IMR-90 (cell line): Measurements from ENCODE around the gene NFATC1. TPM values are rescaled to one million over a fixed set of nuclear protein-coding genes. Genes with fewer than 3 reads are reported as not detected.

Experiments used
- ATAC-seq: fragments of 200-7000 bp; cut with Tn5 transposase; 2 replicates; pipeline ENCODE4 v1.9.1; 2020; ENCODE audit warnings: low read depth, mild to moderate bottlenecking, moderate library complexity
- BruUV-seq: library from RNA; stranded (reverse); fragments of 400-500 nt; replicated peaks from 2 replicates; lab custom pipeline; 2021; lab: Mats Ljungman, UMichigan
- CTCF ChIA-PET: fragments of 300-600 bp; formaldehyde crosslinking; extraction: SDS; loops from one replicate; lab custom pipeline; 2021; ENCODE audit warnings: antibody characterized with exemption; lab: Yijun Ruan, JAX
- POLR2A ChIA-PET: fragments of 300-600 bp; sonication (Branson Sonifier 250); formaldehyde crosslinking; loops from one replicate; lab custom pipeline; 2022; ENCODE audit warnings: antibody characterized with exemption; ENCODE audit not compliant: unreplicated experiment; lab: Charles Lee
- DNase-seq: peaks from one replicate; pipeline ENCODE4 v3.0.0; 2013
- H2AFZ ChIP-seq: replicated peaks from 2 replicates; pipeline ENCODE3; 2013; ENCODE audit warnings: low read length, mild to moderate bottlenecking; ENCODE audit not compliant: poor library complexity
- H2AK5ac ChIP-seq: 2 replicates; pipeline ENCODE4 v1.6.1; 2013; ENCODE audit warnings: low read depth, low read length, inconsistent platforms
- H2AK9ac ChIP-seq: replicated peaks from 2 replicates; pipeline ENCODE3; 2013; ENCODE audit warnings: mild to moderate bottlenecking, low read depth, low read length, moderate library complexity; ENCODE audit not compliant: poor library complexity
- H2BK120ac ChIP-seq: 2 replicates; pipeline ENCODE4 v1.6.1; 2013; ENCODE audit warnings: low read depth, low read length, inconsistent platforms
- H2BK15ac ChIP-seq: 3 replicates; pipeline ENCODE4 v1.6.1; 2013; ENCODE audit warnings: low read depth, low read length, inconsistent platforms
- H2BK20ac ChIP-seq: 2 replicates; pipeline ENCODE4 v1.6.1; 2013; ENCODE audit warnings: low read depth, mild to moderate bottlenecking, inconsistent platforms, low read length, moderate library complexity
- H2BK5ac ChIP-seq: 2 replicates; pipeline ENCODE4 v1.6.1; 2013; ENCODE audit warnings: mild to moderate bottlenecking, low read depth, low read length, inconsistent platforms; ENCODE audit not compliant: poor library complexity, severe bottlenecking
- H3K14ac ChIP-seq: replicated peaks from 2 replicates; pipeline ENCODE4 v1.6.1; 2013; ENCODE audit warnings: low read depth, low read length, inconsistent platforms
- H3K18ac ChIP-seq: 2 replicates; pipeline ENCODE4 v1.6.1; 2013; ENCODE audit warnings: low read depth, low read length, control low read depth
- H3K23ac ChIP-seq: 2 replicates; pipeline ENCODE4 v1.6.1; 2013; ENCODE audit warnings: low read depth, low read length, inconsistent platforms
- H3K27ac ChIP-seq: 2 replicates; pipeline ENCODE4 v1.5.1; 2013; ENCODE audit warnings: mild to moderate bottlenecking, control low read depth, low read length; ENCODE audit not compliant: insufficient read depth
- H3K27me3 ChIP-seq: 2 replicates; pipeline ENCODE4 v1.6.1; 2013; ENCODE audit warnings: low read length; ENCODE audit not compliant: control insufficient read depth, insufficient read depth
- H3K36me3 ChIP-seq: 2 replicates; pipeline ENCODE4 v1.6.1; 2013; ENCODE audit warnings: low read length, mixed read lengths; ENCODE audit not compliant: control insufficient read depth, insufficient read depth
- H3K4ac ChIP-seq: 2 replicates; pipeline ENCODE4 v1.6.1; 2013; ENCODE audit warnings: low read depth, low read length, inconsistent platforms
- H3K4me1 ChIP-seq: 2 replicates; pipeline ENCODE4 v1.6.1; 2013; ENCODE audit warnings: low read length, mixed read lengths; ENCODE audit not compliant: control insufficient read depth, insufficient read depth
- H3K4me2 ChIP-seq: 2 replicates; pipeline ENCODE4 v1.6.1; 2013; ENCODE audit warnings: low read depth, mild to moderate bottlenecking, control low read depth, low read length, moderate library complexity
- H3K4me3 ChIP-seq: 2 replicates; pipeline ENCODE4 v1.5.1; 2013; ENCODE audit warnings: low read depth, mild to moderate bottlenecking, control low read depth, low read length, moderate library complexity; ENCODE audit not compliant: insufficient read depth
- H3K56ac ChIP-seq: 2 replicates; pipeline ENCODE4 v1.6.1; 2013; ENCODE audit warnings: low read length, inconsistent platforms; ENCODE audit not compliant: insufficient read depth; ENCODE audit errors: extremely low read depth
- H3K79me1 ChIP-seq, 2 experiments: 2 replicates each; pipeline ENCODE4 v1.6.1; 2013; ENCODE audit warnings: low read length in 2 of 2, inconsistent platforms in 1 of 2, low read depth in 1 of 2
- H3K9ac ChIP-seq: 2 replicates; pipeline ENCODE4 v1.6.1; 2013; ENCODE audit warnings: low read depth, low read length, control low read depth
- H3K9me1 ChIP-seq: 2 replicates; pipeline ENCODE4 v1.6.1; 2013; ENCODE audit warnings: low read length, inconsistent platforms; ENCODE audit not compliant: insufficient read depth
- H3K9me3 ChIP-seq: 2 replicates; pipeline ENCODE4 v1.6.1; 2013; ENCODE audit warnings: low read length; ENCODE audit not compliant: control insufficient read depth, insufficient read depth
- H4K20me1 ChIP-seq: 2 replicates; pipeline ENCODE4 v1.6.1; 2013; ENCODE audit warnings: low read length, inconsistent platforms; ENCODE audit not compliant: insufficient read depth
- H4K5ac ChIP-seq: 2 replicates; pipeline ENCODE4 v1.6.1; 2013; ENCODE audit warnings: mild to moderate bottlenecking, low read depth, low read length, control low read depth
- H4K8ac ChIP-seq, 2 experiments: 2 replicates each; pipeline ENCODE4 v1.6.1; 2013; ENCODE audit warnings: low read depth in 2 of 2, low read length in 2 of 2, control low read depth in 1 of 2, inconsistent platforms in 1 of 2
- H4K91ac ChIP-seq: 2 replicates; pipeline ENCODE4 v1.6.1; 2013; ENCODE audit warnings: low read depth, low read length, inconsistent platforms; ENCODE audit not compliant: insufficient read depth
- BHLHE40 ChIP-seq: fragments of 150-350 bp; IDR thresholded peaks from 2 replicates; pipeline ENCODE4 v1.6.1; 2016; ENCODE audit warnings: mild to moderate bottlenecking, low read depth, low read length
- CEBPB ChIP-seq: IDR thresholded peaks from 2 replicates; pipeline ENCODE4 v1.6.1; 2012; ENCODE audit warnings: low read depth, low read length, improper control_type of control experiment
- CHD1 ChIP-seq: IDR thresholded peaks from 2 replicates; pipeline ENCODE4 v1.6.1; 2012; ENCODE audit warnings: low read depth, low read length, improper control_type of control experiment
- MAFK ChIP-seq: IDR thresholded peaks from 2 replicates; pipeline ENCODE4 v1.6.1; 2012; ENCODE audit warnings: low read depth, low read length, improper control_type of control experiment
- MXI1 ChIP-seq: IDR thresholded peaks from 2 replicates; pipeline ENCODE4 v1.6.1; 2012; ENCODE audit warnings: low read depth, mild to moderate bottlenecking, low read length, moderate library complexity, borderline replicate concordance
- NFE2L2 ChIP-seq: fragments of 150-350 bp; IDR thresholded peaks from 2 replicates; pipeline ENCODE4 v1.6.1; 2016; ENCODE audit warnings: low read depth, mild to moderate bottlenecking, low read length
- POLR2A ChIP-seq: IDR thresholded peaks from 2 replicates; pipeline ENCODE4 v1.6.1; 2012; ENCODE audit warnings: mild to moderate bottlenecking, low read depth, low read length
- RFX5 ChIP-seq: IDR thresholded peaks from 2 replicates; pipeline ENCODE4 v1.8.0; 2012; ENCODE audit warnings: low read depth, mild to moderate bottlenecking, low read length, moderate library complexity
- SMC3 ChIP-seq: fragments of 150-350 bp; IDR thresholded peaks from 2 replicates; pipeline ENCODE4 v1.6.1; 2016; ENCODE audit warnings: low read depth, mild to moderate bottlenecking, antibody characterized with exemption, low read length, moderate library complexity
- WGBS, 2 experiments: methylation state at CpG; one replicate each; pipeline versions ENCODE4 v1.1.5 to v1.1.7; 2013; ENCODE audit warnings: missing lambda C conversion rate in 2 of 2; ENCODE audit not compliant: insufficient read length in 1 of 2; ENCODE audit errors: extremely low coverage in 2 of 2; 5-methylcytosine and 5-hydroxymethylcytosine counted together
- dilution Hi-C: fragments of 300-500 bp; cut with HindIII; formaldehyde crosslinking; loops from one replicate; pipeline ENCODE4 v1.14.3; 2018; ENCODE audit warnings: low sequenced_read_pairs; ENCODE audit not compliant: unreplicated experiment
- in situ Hi-C: fragments of 300-500 bp; cut with MboI; formaldehyde crosslinking; loops from 3 replicates; pipeline ENCODE4 v1.14.3; 2019; ENCODE audit warnings: low sequenced_read_pairs, inconsistent platforms, mixed read lengths
- intact Hi-C: fragments of 100-400 bp; cut with micrococcal nuclease; formaldehyde crosslinking; loops from 2 replicates; pipeline ENCODE4 v1.10.0; 2022
- polyA plus RNA-seq, 3 experiments: library from polyadenylated mRNA; depleted of rRNA; stranded (reverse); fragments of >200 nt; gene quantifications; 2 replicates each; pipeline ENCODE4 v1.2.3, GENCODE V29; 2012; ENCODE audit warnings: low replicate concordance in 1 of 3
- total RNA-seq: library from RNA; depleted of rRNA; stranded (reverse); fragments of >200 nt; gene quantifications from 2 replicates; pipeline ENCODE4 v1.2.3, GENCODE V29; 2012
- TF ChIP-seq, protein P1 (sequence below): conservative IDR thresholded peaks from 2 replicates; pipeline ENCODE4 v1.5.1; 2012; ENCODE audit warnings: mild to moderate bottlenecking, low read depth, low read length, improper control_type of control experiment
- TF ChIP-seq, protein P2 (sequence below): fragments of 150-350 bp; IDR thresholded peaks from 2 replicates; pipeline ENCODE4 v1.6.1; 2016; ENCODE audit warnings: low read depth, mild to moderate bottlenecking, low read length, moderate library complexity, borderline replicate concordance

NFATC1 gene
- total and polyA plus RNA-seq, 2 of the 4 experiments (the other 2 are of a cell fraction): 0.36 to 1.8 TPM

DNA sequence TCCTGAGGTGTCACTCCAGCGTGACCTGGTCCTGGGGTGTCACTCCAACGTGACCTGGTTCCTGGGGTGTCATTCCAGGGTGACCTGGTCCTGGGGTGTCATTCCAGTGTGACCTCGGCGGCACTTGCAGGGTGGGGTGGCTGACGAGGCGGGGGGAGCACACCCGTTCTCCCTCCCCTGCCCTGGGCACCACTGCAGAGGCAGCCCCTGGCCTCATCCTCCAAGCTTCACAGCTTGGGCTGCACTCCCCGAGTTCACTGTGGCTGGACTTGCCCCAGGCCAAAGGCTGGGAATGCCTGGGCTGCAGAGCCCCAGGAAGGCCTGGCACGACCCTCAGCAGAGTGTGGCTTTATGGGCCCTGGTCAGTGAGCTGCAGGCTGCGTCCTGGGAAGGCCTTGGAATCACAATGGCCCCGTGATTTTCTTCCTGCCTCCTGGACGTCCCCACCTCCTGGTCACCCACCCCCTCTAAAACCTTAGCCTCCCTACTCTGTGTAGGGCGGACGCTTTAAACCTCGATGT lies 88.3 kb downstream of the NFATC1 start:
- TF ChIP-seq MXI1 (no peak), RFX5 (no peak), CEBPB (no peak), SMC3 (no peak), BHLHE40 (no peak), MAFK (no peak), CHD1 (no peak), POLR2A (no peak), NFE2L2 (no peak)
- TF ChIP-seq, protein P1, sequence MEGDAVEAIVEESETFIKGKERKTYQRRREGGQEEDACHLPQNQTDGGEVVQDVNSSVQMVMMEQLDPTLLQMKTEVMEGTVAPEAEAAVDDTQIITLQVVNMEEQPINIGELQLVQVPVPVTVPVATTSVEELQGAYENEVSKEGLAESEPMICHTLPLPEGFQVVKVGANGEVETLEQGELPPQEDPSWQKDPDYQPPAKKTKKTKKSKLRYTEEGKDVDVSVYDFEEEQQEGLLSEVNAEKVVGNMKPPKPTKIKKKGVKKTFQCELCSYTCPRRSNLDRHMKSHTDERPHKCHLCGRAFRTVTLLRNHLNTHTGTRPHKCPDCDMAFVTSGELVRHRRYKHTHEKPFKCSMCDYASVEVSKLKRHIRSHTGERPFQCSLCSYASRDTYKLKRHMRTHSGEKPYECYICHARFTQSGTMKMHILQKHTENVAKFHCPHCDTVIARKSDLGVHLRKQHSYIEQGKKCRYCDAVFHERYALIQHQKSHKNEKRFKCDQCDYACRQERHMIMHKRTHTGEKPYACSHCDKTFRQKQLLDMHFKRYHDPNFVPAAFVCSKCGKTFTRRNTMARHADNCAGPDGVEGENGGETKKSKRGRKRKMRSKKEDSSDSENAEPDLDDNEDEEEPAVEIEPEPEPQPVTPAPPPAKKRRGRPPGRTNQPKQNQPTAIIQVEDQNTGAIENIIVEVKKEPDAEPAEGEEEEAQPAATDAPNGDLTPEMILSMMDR: no peak
- TF ChIP-seq, protein P2, sequence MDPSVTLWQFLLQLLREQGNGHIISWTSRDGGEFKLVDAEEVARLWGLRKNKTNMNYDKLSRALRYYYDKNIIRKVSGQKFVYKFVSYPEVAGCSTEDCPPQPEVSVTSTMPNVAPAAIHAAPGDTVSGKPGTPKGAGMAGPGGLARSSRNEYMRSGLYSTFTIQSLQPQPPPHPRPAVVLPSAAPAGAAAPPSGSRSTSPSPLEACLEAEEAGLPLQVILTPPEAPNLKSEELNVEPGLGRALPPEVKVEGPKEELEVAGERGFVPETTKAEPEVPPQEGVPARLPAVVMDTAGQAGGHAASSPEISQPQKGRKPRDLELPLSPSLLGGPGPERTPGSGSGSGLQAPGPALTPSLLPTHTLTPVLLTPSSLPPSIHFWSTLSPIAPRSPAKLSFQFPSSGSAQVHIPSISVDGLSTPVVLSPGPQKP: no peak
- WGBS, 2 experiments: 92% methylated on average over 2 of the region's 15 CpGs; no CpG with 5 or more reads in 1 of the 2 experiments
- DNase-seq (no peak), ATAC-seq (no peak)
- in situ Hi-C loops (no loop called here), intact Hi-C loops (no loop called here), dilution Hi-C loops (no loop called here)
- Histone ChIP-seq H3K4ac (peak overlapping the region; percentile 12; the same call in 1 of the 2 replicates), H3K27me3 (no peaks in the 10 kb centered on the region), H2BK120ac (peak overlapping the region; percentile 35; the same call in 1 of the 2 replicates), H4K20me1 (0 out of 2 replicates have a peak, but pooled peaks cover 3% of the 10 kb centered on the region), H3K36me3 (no peaks in the 10 kb centered on the region), H3K9ac (no peak overlapping the region), H2AFZ (no peak overlapping the region), H3K23ac (no peak overlapping the region), H3K27ac (no peak overlapping the region), H2BK15ac (peak overlapping the region; percentile 5; the same call in 2 of the 3 replicates), H4K5ac (no peak overlapping the region), H2BK5ac (no peak overlapping the region), H3K4me1 (peaks cover 17% of the 10 kb centered on the region; the same call in 1 of the 2 replicates), H3K18ac (no peak overlapping the region; the same call in 1 of the 2 replicates), H3K9me3 (no peaks in the 10 kb centered on the region), H3K56ac (no peak overlapping the region), H3K4me3 (no peak overlapping the region), H2BK20ac (no peak overlapping the region), H3K79me1 (no peaks in the 10 kb centered on the region), H2AK9ac (no peak overlapping the region), H4K91ac (peak overlapping the region; percentile 70; the same call in 1 of the 2 replicates), H3K4me2 (no peak overlapping the region), H2AK5ac (peak overlapping the region; percentile 64), H3K14ac (no peak overlapping the region), H3K9me1 (peaks cover 5% of the 10 kb centered on the region; the same call in 1 of the 2 replicates), H4K8ac (peak overlapping the region in 1 of 2 experiments; percentile 48; a peak in 1 of 4 replicates)
- POLR2A ChIA-PET: no interaction called here
- CTCF ChIA-PET: no interaction called here
- no TSS peak for BruUV-seq
